HG03095 (cell line): ENCODE results near the gene RNF8.

Experiments used
- ATAC-seq: cut with Tn5 transposase; IDR thresholded peaks from one replicate; pipeline ENCODE4 v1.9.1; 2021; ENCODE audit warnings: moderate library complexity; ENCODE audit not compliant: unreplicated experiment

RNF8 gene

DNA sequence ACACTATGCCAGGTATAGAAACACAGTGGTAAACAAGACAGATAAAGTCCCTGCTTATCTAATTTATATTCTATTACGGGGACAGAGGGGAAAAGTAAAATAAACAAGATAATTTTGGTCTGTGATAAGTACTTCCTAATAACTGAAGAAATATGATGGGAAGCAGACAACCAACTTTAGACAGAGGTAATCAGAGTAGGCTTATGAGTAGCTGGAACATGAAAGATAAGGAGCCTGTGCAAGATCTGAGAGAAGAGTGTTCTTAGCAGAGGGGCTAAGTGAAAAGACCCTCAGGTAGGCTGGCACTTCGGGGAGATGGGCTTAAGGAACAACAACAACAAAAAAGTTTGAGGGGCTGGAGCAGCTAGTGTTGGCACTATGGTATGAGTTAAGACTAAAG, 4.1 kb downstream of the RNF8 start:
- no peak for ATAC-seq

- no peak for ATAC-seq
These were observed 5.3 kb downstream of the RNF8 start for GRCh38 chr6:37359039-37359438.

DNA sequence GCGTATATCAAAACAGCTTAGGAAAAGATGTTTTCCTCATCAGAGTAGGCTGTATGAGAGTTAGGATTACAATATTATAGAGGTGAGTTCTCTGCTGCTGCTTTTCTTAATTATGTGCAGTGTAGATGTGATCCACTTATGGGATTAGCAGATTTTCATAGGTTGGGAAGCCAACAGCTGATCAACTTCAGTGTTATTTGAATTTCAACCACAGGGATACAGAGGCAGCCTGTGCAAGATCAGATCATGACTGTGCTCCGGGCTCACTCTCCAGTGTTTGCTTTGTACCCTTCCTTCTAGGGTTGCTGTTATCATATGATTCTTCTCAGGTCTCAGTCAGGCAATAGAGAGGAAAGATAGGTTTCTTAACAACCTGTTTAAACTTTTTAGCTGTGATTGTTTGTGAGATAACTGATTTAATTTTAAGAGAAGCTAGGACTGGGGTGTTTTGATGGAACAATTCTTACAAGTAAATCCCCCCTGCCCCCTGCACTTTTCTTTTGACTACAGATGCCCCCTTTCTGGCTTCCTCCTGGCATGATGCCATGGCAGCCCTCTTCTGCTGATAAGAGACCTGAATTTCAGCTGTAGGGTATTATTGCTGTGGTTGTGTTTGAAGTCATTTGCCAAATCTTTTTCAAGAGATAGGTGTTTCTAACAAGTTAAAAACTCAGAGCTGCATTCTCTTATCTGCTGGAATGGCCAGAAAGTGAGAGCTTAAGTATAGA, 8.5 kb downstream of the RNF8 start:
- ATAC-seq: no peak

DNA sequence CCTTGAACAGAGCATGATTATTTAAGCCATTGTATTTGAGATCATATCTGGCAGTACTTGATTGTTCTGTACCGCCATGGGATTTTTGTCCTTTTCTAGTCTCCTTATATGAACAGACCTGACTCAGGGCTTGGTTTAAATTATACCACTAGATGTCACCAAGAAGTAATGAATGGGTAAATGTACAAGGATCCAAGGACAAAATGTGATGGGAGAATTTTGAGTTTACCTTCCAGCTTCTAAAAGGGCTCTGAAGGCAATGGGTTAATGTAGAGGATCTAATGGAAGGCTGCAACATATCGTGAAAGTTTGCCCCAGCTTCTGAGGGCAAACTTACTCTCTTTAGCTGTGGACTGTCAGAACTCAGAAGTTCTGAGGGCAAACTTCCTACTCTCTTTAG, 12.0 kb downstream of the RNF8 start:
- no peak for ATAC-seq

GRCh38 chr6:37366910-37367309, 13.1 kb downstream of the RNF8 start:
- ATAC-seq: no peak

DNA sequence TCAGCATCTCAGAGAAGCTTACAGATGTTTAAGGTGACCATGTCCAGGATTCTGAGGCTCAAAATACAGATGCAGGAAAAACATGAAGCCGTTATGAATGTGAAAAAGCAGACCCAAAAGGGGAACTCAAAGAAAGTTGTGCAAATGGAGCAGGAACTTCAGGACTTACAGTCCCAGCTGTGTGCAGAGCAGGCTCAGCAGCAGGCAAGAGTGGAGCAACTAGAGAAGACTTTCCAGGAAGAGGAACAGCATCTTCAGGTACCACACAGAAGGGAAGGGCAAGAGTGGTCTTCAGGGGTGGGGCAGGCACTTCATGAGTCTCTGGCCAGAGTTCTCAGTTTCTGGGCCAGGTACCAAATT, 15.2 kb downstream of the RNF8 start:
- no peak for ATAC-seq

DNA sequence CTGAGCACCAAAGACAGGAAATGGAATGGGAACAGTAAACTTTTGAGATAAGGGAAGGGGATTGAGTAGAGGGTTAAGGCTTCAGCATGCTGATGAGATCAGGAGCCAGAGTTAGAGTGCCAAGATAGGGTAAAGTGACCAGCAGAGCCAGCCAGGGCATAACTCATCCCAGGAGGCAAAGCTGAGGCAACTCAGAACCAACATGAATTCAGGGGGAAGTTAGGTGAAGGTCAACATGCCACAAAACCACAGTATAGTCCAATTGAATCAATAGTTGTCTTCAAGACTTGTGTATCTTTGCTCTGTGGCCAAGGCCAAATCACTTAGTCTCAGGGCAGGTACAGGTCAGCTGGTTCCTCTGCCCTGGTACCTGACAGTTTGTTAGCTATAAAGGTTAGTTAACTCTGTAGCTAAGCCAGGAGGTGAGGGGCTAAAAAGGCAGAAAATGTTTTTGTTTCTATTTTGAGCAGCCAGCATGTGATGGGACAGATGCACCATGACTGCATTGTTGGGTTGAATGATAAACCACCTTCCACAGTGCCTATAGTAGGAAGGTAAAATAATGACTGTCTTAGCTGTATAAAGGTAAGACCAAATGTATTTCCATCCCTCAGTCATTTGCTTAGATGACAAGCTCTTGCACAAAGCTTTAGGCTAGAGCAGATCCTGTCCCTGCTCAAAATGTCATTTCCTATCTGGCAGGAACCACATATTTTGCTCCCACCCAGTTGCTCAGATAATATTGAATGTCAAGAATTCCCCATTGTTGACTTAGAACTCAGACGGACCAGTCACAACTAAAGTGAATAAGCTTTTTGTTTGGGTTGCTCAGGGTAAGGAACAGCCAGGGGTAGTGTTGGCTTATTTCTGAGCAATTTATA, 15.8 kb downstream of the RNF8 start:
- ATAC-seq: no peak

- ATAC-seq: no peak
These were observed 17.6 kb downstream of the RNF8 start for GRCh38 chr6:37371154-37372083.

DNA sequence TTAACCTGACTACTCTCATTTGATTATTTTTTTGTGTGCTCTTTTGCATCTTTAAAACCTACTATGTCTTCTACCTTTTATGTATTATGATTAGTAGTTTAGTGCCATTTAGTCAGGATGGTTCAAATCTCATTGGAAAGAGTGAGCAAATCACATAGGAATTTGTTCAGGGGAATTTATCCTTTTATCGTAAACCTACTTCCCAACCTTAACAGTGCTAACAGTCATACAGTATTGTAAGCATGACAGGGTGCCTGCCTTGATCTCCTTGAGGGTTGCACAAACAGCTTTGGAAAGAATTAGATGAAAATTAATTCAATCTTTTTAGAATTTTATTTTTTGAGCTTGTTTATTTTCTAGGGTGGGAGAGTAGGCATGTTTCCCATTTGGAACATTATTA, 18.3 kb downstream of the RNF8 start:
- ATAC-seq: no peak

GRCh38 chr6:37373822-37374471, 20.2 kb downstream of the RNF8 start:
- no peak for ATAC-seq

GRCh38 chr6:37375376-37375775, 21.6 kb downstream of the RNF8 start:
- no peak for ATAC-seq

- ATAC-seq: no peak
These were observed 22.4 kb downstream of the RNF8 start for GRCh38 chr6:37376078-37376743.

- ATAC-seq: no peak
These were observed 27.8 kb downstream of the RNF8 start for GRCh38 chr6:37381579-37381978.

DNA sequence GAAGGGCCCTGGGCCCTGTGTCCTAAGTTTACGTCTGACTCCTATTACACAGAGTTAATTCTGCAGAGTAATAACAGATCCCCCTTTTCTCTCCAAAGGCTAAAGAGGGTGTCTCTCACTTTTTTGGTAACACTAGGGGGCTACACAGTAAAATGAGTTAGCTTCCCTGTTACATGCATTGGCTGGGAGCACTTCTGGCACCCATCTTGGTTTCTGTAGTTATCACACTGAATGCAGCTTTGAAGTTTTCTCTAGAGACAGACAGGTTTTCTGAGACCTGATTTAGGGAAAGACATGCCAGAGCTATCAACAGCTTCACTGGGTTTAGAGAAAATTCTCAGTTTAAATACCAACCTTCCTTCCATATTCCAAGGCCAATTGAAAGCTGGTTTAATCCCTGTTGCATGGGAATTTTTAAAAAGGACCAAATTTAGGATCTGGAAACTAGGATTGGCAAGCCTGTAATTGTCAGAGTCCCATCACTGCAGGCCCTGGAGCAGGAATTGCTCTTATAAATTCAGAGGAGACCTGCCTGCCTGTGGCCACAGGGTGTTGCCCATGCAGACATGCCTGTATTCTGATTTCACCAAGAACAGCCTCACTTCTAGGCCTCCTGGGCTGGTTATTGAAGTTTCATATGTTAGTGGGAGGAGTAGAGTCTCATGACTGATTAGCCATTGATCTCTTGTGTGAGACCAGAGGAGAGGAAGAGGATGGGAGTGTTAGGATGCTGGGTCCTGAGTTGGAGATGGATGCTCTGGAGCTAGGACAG, 29.4 kb downstream of the RNF8 start:
- ATAC-seq: no peak

GRCh38 chr6:37388578-37388977, 34.8 kb downstream of the RNF8 start:
- ATAC-seq: no peak

DNA sequence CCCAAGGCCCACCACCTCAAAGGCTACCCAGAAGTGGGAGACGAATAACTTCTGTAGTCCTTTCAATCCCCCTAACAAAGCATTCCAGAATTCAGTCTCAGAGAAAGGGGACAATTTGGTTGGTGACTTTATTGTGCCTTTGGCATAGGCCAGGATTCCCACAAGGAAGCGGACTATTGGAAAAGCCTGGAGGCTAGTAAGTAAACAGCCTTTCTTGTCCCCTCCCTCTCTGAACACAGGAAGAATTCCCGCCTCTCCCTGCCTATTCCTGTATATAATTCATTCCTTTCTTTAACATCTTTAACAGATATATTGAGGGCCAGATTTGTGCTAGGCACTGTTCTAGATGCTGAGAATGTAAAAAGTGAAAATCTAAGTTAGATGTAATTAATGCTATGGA, 36.1 kb downstream of the RNF8 start:
- no peak for ATAC-seq

DNA sequence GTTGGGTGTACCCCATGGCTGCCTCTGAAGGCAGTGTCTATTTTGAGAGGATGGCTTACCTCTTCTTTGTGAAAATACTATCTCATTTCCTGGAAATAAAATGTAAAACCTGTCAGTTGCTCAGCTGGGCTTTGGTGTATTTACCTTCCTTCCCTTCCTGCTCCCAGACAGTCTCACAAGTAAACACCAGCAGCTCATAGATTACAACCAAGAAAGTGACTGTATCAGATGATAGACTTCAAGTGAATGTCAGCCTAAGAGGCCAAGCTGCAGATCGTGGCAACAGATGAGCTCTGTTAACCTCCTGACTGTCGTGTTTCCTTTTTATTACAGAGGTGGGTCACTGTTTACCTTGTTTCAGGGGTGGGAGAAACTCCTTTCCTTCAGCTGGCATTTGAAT, 37.3 kb downstream of the RNF8 start:
- ATAC-seq: no peak

DNA sequence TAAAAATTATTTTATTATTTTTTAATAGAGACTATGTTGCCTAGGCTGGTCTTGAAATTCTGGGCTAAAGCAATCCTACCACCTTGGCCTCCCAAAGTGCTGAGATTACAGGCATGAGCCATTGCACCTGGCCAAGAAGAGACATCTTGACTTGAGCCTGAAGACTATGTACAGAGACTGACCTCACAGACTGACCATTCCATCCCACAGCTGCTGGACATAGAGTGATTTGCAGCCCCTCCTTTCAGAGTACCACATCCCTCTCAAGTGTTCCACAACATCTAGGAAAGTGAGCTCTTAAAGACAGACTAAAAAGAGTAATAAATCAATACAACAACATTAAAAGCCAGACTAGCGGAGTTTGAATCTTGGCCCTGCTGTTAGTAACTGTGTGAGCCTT, 39.0 kb downstream of the RNF8 start:
- no peak for ATAC-seq

DNA sequence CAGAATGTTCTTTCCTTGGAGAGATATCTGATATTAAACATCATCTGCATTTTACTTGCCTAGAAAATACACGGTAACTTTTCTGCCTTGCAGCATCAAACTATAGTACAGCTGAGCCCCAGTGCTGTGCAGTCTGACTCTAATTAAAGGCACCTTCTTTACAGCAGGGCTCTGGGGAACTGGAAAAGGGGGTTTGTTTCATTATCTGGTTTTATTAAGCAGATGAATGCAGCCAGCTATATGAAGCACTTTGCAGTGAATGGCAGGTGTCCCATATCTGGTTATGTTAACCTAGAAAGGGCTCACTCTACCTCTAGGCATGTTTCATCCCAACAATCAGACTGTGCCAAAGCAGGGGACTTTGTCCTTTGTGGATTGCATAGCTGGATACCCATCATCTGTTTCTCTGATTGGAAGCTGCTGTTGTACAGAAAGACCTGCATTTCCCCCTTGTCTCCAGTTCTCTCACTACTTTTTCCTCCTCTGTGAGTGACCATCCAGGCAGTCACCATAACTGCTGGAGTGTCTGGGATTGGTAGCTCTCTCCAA, 39.7 kb downstream of the RNF8 start:
- no peak for ATAC-seq
